GM12878 (cell line): ENCODE results near the gene PPP6R2. TPM values are rescaled to one million over a fixed set of nuclear protein-coding genes. Genes with fewer than 3 reads are reported as not detected.

ENCODE experiments used
- ATAC-seq: fragments of 200-7000 bp; cut with Tn5 transposase; 3 replicates; pipeline ENCODE4 v1.9.1; 2020; ENCODE audit warnings: mild to moderate bottlenecking, moderate library complexity
- BruUV-seq: library from RNA; stranded (reverse); fragments of 400-500 nt; replicated peaks from 2 replicates; lab custom pipeline; 2021; lab: Mats Ljungman, UMichigan
- CTCF ChIA-PET: fragments of 300-600 bp; sonication (Branson Sonifier 250); formaldehyde crosslinking; extraction: SDS; loops from one replicate; lab custom pipeline; 2021; ENCODE audit warnings: inconsistent platforms; lab: Yijun Ruan, JAX
- POLR2A ChIA-PET: fragments of 350-600 bp; formaldehyde crosslinking; extraction: SDS; loops from one replicate; lab custom pipeline; 2021; ENCODE audit warnings: inconsistent platforms; lab: Charles Lee
- RAD21 ChIA-PET: fragments of 300-600 bp; sonication (Branson Sonifier 250); formaldehyde crosslinking; loops from one replicate; lab custom pipeline; 2023; ENCODE audit warnings: antibody characterized with exemption; ENCODE audit not compliant: unreplicated experiment; lab: Charles Lee
- SMC1A ChIA-PET: fragments of 300-600 bp; sonication (Branson Sonifier 250); formaldehyde crosslinking; loops from one replicate; lab custom pipeline; 2023; ENCODE audit not compliant: unreplicated experiment, uncharacterized antibody; lab: Charles Lee
- DNase-seq: peaks from one replicate; pipeline ENCODE4 v3.0.0-alpha.2; 2011; ENCODE audit warnings: low read depth, low spot score
- FAIRE-seq: peaks from 3 replicates; lab custom pipeline; 2011; peaks lifted over from hg19 to GRCh38; lab: Jason Lieb, UNC
- H2AFZ ChIP-seq: 2 replicates; pipeline ENCODE4 v1.6.0; 2011; ENCODE audit warnings: low read depth, low read length, control low read depth; ENCODE audit not compliant: control insufficient read depth
- H3K27ac ChIP-seq: 2 replicates; pipeline ENCODE4 v1.5.1; 2011; ENCODE audit warnings: control low read depth; ENCODE audit not compliant: control insufficient read depth, insufficient read depth
- H3K27me3 ChIP-seq, 2 experiments: replicated peaks in 1 of 2; 2 replicates each; pipeline versions ENCODE4 v1.6.0 to v1.6.1; 2011; ENCODE audit warnings: low read length in 1 of 2; ENCODE audit not compliant: control insufficient read depth in 2 of 2, insufficient read depth in 2 of 2
- H3K36me3 ChIP-seq, 2 experiments: 2 replicates each; pipeline ENCODE4 v1.5.1; 2011; ENCODE audit warnings: low read length in 1 of 2; ENCODE audit not compliant: control insufficient read depth in 2 of 2, insufficient read depth in 2 of 2
- H3K4me1 ChIP-seq: 2 replicates; pipeline ENCODE4 v1.6.1; 2011; ENCODE audit warnings: mild to moderate bottlenecking, low read length, moderate library complexity, mixed read lengths; ENCODE audit not compliant: control insufficient read depth, insufficient read depth
- H3K4me2 ChIP-seq: 2 replicates; pipeline ENCODE4 v1.6.0; 2011; ENCODE audit warnings: control low read depth; ENCODE audit not compliant: control insufficient read depth, insufficient read depth
- H3K4me3 ChIP-seq: fragments of 200-600 bp; sonication (generic); 2 replicates; pipeline ENCODE4 v1.5.1; 2016
- H3K79me2 ChIP-seq: 2 replicates; pipeline ENCODE4 v1.6.0; 2011; ENCODE audit warnings: low read length; ENCODE audit not compliant: control insufficient read depth, insufficient read depth
- H3K9ac ChIP-seq: 2 replicates; pipeline ENCODE4 v1.8.0; 2011; ENCODE audit warnings: low read length, control low read depth, mixed read lengths; ENCODE audit not compliant: control insufficient read depth, insufficient read depth
- H3K9me3 ChIP-seq: replicated peaks from 3 replicates; pipeline ENCODE4 v1.5.1; 2011; ENCODE audit warnings: mild to moderate bottlenecking, low read length; ENCODE audit not compliant: control insufficient read depth, insufficient read depth
- H4K20me1 ChIP-seq: 2 replicates; pipeline ENCODE4 v1.6.0; 2011; ENCODE audit not compliant: control insufficient read depth, insufficient read depth
- E2F4 ChIP-seq: IDR thresholded peaks from 2 replicates; pipeline ENCODE4 v1.6.1; 2012; ENCODE audit warnings: low read depth, low read length, improper control_type of control experiment
- JUNB ChIP-seq: IDR thresholded peaks from 2 replicates; pipeline ENCODE4 v1.6.1; 2016; ENCODE audit warnings: antibody characterized with exemption, mild to moderate bottlenecking
- NFIC ChIP-seq: IDR thresholded peaks from 2 replicates; pipeline ENCODE4 v1.6.1; 2012; ENCODE audit warnings: low read depth, mild to moderate bottlenecking, inconsistent platforms, low read length, moderate library complexity
- PBX3 ChIP-seq: IDR thresholded peaks from 2 replicates; pipeline ENCODE4 v1.6.1; 2011; ENCODE audit warnings: mild to moderate bottlenecking, low read depth, low read length, moderate library complexity; ENCODE audit not compliant: insufficient replicate concordance
- POLR2AphosphoS2 ChIP-seq: IDR thresholded peaks from 2 replicates; pipeline ENCODE4 v1.6.1; 2011; ENCODE audit warnings: low read depth, mild to moderate bottlenecking, low read length, improper control_type of control experiment, moderate library complexity
- POU2F2 ChIP-seq: IDR thresholded peaks from 3 replicates; pipeline ENCODE4 v1.6.1; 2011; ENCODE audit warnings: low read depth, mild to moderate bottlenecking, low read length, borderline replicate concordance
- RBBP5 ChIP-seq: fragments of 200-600 bp; sonication (generic); conservative IDR thresholded peaks from 2 replicates; pipeline ENCODE4 v1.6.1; 2016
- RFX5 ChIP-seq: IDR thresholded peaks from 2 replicates; pipeline ENCODE4 v1.6.1; 2011; ENCODE audit warnings: low read depth, low read length, improper control_type of control experiment
- WRNIP1 ChIP-seq: IDR thresholded peaks from 2 replicates; pipeline ENCODE4 v1.6.1; 2011; ENCODE audit warnings: low read depth, low read length, improper control_type of control experiment, borderline replicate concordance
- ZNF274 ChIP-seq: IDR thresholded peaks from one replicate; pipeline ENCODE4 v1.8.0; 2011; ENCODE audit not compliant: insufficient read length, insufficient read depth
- WGBS: methylation state at CpG from one replicate; pipeline ENCODE4 v1.1.6; 2016; ENCODE audit warnings: low lambda C conversion rate; ENCODE audit not compliant: insufficient replicate concordance, insufficient coverage; ENCODE audit errors: missing lambda C conversion rate; 5-methylcytosine and 5-hydroxymethylcytosine counted together
- in situ Hi-C: fragments of 300-500 bp; cut with MboI; formaldehyde crosslinking; loops from 9 replicates; pipeline ENCODE4 v1.14.3; 2018; ENCODE audit warnings: mixed read lengths
- intact Hi-C: fragments of 100-400 bp; cut with micrococcal nuclease; formaldehyde crosslinking; loops from one replicate; pipeline ENCODE4 v1.14.2; 2022; ENCODE audit not compliant: unreplicated experiment
- polyA plus RNA-seq, 11 experiments: library from polyadenylated mRNA; depleted of rRNA in 4 of 11; unstranded in 6 of 11; stranded (reverse) in 5 of 11; fragments of >200 nt; fragmentation: Nextera tagmentation in 4 of 11; fragmentation: Illumina TruSeq in 1 of 11; extraction: Ambion mirVana in 4 of 11; extraction: Trizol in 1 of 11; gene quantifications; 1 replicate in 1 of 11; 2 replicates in 10 of 11; pipeline versions ENCODE4 v1.2.1 to v1.2.3, GENCODE V29; 2011 to 2016; ENCODE audit warnings: inconsistent platforms in 2 of 11, missing spikeins in 2 of 11, low read depth in 1 of 11
- total RNA-seq, 4 experiments: library from RNA; depleted of rRNA in 3 of 4; stranded (reverse); fragments of >200 nt in 3 of 4; fragmentation: Illumina TruSeq in 1 of 4; extraction: Trizol in 1 of 4; gene quantifications; 2 replicates each; pipeline versions ENCODE4 v1.2.1 to v1.2.3, GENCODE V29; 2013 to 2021

PPP6R2 gene
- total and polyA plus RNA-seq, 10 of the 15 experiments (the other 5 are each of a cell fraction or from before 2014, with no cell fraction given): 0.29 to 52.6 (median 25.4) TPM

GRCh38 chr22:50357756-50358155, 14.6 kb downstream of the PPP6R2 start:
- Histone ChIP-seq H3K9ac (no peak overlapping the region), H3K79me2 (peaks cover 10% of the 10 kb centered on the region), H2AFZ (no peak overlapping the region), H3K27me3 (no peaks in the 10 kb centered on the region), H3K9me3 (no peaks in the 10 kb centered on the region), H3K4me2 (no peak overlapping the region), H3K4me3 (no peak overlapping the region), H3K27ac (no peak overlapping the region), H3K36me3 (peaks cover 2 to 3% of the 10 kb centered on the region in 2 experiments; a peak in 3 of 4 replicates), H4K20me1 (no peaks in the 10 kb centered on the region; the same call in 1 of the 2 replicates), H3K4me1 (no peaks in the 10 kb centered on the region)
- ATAC-seq (no peak), DNase-seq (no peak), FAIRE-seq (no peak)
- TF ChIP-seq NFIC (no peak), POLR2AphosphoS2 (no peak), PBX3 (no peak), RBBP5 (no peak), E2F4 (no peak), JUNB (no peak), WRNIP1 (no peak), ZNF274 (no peak), POU2F2 (no peak), RFX5 (no peak)
- ChIA-PET RAD21 (no interaction called here), SMC1A (interaction anchor here (0.7 to 1.1 kb wide), 2 partner anchors 105 to 119 kb away, joined by 3 to 4 read pairs; no protein-coding TSS in a partner anchor), POLR2A (no interaction called here), CTCF (interaction anchor here (1.0 kb wide), 1 partner anchor 10 kb away, joined by 4 read pairs; no protein-coding TSS in a partner anchor)
- intact Hi-C loops (no loop called here), in situ Hi-C loops (no loop called here)
- WGBS: 93% methylated on average over 10 of the region's 10 CpGs
- BruUV-seq: no TSS peak
